ENCODE results near the gene COPG2.
"Not testable (repeated sequence)": the region's sequence is repeated elsewhere in the genome, so short reads cannot be mapped to it uniquely, and the experiment has no call there.

Gene COPG2, protein sequence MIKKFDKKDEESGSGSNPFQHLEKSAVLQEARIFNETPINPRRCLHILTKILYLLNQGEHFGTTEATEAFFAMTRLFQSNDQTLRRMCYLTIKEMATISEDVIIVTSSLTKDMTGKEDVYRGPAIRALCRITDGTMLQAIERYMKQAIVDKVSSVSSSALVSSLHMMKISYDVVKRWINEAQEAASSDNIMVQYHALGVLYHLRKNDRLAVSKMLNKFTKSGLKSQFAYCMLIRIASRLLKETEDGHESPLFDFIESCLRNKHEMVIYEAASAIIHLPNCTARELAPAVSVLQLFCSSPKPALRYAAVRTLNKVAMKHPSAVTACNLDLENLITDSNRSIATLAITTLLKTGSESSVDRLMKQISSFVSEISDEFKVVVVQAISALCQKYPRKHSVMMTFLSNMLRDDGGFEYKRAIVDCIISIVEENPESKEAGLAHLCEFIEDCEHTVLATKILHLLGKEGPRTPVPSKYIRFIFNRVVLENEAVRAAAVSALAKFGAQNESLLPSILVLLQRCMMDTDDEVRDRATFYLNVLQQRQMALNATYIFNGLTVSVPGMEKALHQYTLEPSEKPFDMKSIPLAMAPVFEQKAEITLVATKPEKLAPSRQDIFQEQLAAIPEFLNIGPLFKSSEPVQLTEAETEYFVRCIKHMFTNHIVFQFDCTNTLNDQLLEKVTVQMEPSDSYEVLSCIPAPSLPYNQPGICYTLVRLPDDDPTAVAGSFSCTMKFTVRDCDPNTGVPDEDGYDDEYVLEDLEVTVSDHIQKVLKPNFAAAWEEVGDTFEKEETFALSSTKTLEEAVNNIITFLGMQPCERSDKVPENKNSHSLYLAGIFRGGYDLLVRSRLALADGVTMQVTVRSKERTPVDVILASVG

DNA sequence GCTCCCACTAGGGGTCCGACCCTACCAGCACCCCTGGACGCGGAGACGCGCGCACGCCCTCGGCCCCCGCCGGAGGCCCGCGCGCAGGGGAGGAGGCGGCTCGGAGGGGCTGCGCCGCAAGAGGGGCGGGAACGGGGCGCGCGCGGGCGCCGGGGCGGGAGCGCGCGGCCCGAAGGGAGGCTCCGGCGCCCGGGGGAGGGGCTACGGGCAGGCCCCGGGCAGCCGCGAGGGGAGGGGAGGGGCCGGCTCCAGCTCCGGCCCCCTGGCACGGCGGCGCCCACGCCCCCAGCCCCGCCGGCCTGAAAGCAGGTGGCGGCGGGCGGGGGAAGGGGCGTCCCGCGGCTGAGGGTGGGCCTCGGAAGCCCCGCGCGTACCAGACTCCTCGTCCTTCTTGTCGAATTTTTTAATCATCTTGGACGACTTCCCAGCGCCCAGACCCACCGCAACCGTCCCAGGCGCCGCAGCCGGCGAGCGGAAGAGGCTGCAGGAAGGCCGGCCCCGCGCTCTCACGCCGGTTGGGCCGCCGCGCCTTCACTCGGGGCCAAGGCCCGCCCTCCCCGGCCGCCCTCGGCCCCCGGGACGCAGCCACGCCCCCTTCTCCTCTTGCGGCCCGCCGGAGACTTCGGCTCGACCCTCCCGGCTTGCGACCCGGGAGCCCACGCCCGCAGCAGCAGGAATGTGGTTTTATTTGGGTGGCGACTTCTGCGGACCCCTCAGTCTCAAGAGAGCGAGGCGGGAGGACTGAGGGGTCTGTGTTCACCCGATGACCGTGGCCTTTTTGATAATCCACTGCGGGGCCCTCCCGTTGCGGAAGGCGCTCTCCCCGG, at the start of gene COPG2:
TSS of gene COPG2 (minus strand) at position 491 of the 827 bp plus-strand sequence. CDS start at position 411, 80 bp downstream.
- peak; percentile 90 for DNase-seq (ENCODE audit: low spot score)

DNA sequence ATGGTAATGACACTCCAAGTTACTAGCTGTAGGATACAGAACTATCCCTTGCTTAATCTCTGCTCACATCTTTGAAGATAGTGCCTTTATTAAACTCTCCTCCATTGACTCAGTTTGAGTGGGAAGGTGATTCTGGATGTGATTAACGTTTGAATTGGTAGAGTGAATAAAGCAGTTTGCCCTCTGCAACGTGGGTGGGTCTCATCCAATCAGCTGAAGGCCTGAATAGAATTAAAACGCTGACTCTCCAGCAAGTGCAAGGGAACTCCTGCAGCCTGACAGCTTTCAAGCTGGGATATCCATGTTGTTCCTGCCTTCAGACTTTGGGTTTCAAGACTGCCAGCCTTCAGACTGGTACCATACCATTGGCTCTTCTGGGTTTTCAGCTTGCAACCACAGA, 43.9 kb upstream of the COPG2 start:
- no peak for DNase-seq (ENCODE audit: low spot score)

DNA sequence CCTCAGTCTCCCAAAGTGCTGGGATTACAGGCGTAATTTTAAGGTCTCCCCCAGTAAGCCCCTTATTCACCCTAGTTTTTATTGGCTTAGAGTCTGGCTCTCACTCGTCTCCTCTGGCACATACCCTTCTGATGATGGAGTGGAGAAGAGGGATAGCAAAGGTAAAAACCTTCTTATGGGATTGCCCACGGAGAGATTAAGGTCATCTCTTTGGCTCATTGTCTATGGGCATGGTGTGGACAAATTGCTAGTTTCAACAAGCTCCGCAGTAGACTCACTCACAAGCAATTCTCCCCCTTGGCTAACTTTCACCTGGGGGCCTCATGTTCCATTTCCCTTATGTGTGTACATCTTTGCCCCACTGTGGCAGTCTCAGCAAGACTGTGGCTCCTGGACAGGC, 40.2 kb upstream of the COPG2 start:
- no peak for DNase-seq (ENCODE audit: low spot score)

DNA sequence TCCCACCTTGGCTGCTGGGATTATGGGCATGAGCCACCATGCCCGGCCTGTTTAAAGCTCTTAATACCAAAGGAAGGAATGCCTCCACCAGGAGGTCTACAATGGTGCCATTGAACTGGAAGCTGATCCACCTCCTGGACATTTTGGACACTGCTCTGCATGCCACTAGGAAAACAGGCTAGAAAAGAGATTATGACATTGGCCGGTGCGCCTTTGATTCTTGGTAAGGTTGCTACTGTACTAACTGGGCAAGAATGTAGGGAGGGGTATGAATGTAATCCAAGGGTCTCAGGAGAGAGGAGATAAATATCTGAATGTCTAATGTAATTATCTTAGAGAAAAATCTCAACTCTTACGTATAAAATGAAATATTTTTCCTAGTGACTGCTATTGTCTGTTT, 39.5 kb upstream of the COPG2 start:
- DNase-seq (ENCODE audit: low spot score): no peak

DNA sequence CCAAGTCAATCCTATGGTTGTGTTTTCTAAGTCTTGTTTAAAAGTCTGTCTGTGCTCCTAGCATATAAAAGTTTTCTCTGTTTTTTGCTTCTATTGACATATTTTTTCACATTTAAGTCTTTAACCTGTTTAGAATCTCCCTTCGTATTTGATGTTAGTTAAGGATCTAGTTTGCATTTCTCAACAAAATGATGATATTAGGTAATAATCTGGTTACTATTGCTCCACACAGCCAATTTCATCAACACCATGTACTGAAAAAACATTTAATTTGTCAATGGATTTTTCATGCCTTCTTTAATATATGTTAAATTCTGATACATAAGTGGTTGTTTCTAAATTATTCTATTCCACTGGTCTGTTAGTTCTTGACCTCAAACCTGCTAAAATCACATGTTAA, 35.3 kb upstream of the COPG2 start:
- no peak for DNase-seq (ENCODE audit: low spot score)

DNA sequence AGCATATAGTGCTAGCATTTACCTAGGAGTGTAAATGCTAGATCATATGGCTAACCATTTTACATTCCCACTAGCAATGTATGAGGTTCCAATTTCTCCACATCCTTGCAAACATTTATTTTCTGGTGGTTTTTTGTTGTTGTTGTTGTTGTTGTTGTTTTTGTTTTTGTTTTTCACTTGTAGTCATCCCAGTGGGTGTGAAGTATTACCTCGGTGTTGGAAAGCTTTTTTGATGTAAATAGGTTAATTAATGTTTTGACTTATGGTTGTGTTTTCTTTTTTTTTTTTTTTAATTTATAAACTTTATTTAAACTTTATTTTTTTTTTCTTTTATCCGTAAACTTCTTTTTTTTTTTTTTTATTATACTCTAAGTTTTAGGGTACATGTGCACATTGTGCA, 33.1 kb upstream of the COPG2 start:
- no peak for DNase-seq (ENCODE audit: low spot score)

DNA sequence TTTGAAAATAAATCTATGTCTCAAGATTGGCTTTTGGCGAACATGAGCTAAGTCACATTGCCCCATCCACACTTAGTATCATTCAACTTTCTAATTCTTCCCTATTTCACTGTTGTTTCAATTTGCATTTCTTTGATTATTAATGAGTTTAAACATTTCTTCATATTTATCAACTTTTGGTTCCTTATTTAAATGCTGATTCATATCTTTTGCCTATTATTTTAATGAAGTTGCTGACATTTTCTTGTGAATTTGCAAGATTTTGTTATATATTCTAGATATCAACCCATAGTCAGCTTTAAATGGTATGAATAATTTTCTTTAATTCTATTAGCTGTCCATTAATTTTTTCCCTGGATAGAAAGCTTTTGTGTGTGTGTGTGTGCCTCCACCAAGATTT, 32.2 kb upstream of the COPG2 start:
- no peak for DNase-seq (ENCODE audit: low spot score)

DNA sequence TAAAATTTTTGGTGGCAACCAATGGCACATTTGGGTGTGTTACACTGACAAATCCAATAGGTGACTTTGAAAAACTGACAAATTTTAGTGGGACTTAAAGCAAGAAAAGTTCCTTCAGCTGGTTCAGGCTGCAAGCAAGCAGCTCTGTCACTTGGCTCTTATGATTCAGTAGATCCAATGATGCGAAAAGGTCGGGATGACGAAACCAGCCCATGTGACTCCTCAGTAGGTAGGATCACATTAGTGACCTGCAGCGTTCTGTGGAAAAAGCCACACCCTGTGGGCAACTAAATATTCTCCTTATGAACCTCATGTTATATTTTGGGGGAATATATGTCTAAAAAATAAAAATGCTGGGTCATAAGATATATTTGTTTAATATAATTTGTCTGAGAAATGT, 31.1 kb upstream of the COPG2 start:
- no peak for DNase-seq (ENCODE audit: low spot score)

DNA sequence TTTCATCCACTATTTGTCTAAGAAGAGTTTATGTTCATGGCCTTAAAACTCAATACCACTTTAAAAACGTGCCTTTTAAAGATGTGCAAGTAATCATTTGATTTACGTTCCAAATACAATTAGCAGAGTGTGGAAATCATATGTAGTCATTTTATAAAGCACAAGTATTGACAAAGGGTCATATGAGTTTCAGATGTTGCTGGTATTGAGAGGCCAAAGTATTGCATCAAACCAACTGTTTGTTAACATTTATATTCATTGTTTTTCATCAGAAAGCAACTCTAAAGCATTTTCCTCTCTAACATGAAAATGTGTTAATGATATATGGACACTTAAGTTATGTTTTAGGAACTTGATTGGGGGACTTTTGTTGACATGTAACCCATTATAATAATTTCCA, 29.3 kb upstream of the COPG2 start:
- DNase-seq (ENCODE audit: low spot score): no peak

DNA sequence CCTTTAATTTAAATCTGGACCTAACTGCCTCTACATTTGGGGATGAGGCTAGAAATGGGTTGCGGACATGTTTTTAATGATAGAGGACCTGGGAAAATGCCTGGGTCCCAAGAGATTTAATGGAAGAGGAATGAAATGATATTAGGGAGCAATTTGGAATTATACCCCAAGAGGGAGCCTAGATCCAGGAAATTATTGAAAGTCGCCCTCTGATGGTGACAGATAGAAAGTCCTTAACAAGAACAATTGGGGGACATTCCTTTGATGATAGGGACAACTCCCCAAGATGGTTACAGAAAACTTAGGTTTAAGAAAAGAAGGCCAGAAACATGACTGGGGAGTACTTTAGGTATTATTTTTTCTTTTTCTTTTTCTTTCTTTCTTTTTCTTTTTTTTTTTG, 27.3 kb upstream of the COPG2 start:
- DNase-seq (ENCODE audit: low spot score): no peak

DNA sequence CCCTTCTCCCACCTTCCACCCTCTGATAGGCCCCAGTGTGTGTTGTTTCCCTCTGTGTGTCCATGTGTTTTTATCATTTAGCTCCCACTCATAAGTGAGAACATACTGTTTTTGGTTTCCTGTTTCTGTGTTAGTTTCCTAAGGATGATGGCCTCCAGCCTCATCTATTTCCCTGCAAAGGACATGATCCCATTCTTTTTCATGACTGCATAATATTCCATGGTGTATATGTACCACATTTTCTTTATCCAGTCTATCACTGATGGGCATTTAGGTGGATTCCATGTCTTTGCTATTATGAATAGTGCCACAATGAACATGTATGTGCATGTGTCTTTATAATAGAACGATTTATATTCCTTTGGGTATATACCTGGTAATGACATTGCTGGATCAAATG, 23.8 kb upstream of the COPG2 start:
- DNase-seq (ENCODE audit: low spot score): not testable (repeated sequence)

DNA sequence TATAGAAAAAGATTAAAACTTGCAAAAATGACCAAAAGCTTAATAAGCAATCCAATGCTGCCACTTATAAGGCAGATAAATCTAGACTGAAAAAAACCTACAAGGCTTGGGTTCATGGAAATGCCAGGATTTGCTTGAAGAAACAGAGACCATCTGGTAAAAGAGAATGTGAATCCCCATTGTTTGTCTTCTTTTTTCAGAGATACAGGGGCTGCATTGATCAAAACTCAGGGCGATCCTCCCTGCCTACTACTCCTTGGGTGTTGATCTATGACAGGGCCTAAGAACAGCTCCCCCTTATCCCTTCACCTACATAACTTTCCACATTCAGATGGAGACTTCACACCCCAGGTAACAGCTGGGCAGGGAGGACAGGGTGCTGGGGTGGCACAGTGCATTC, 21.1 kb upstream of the COPG2 start:
- DNase-seq (ENCODE audit: low spot score): no peak

DNA sequence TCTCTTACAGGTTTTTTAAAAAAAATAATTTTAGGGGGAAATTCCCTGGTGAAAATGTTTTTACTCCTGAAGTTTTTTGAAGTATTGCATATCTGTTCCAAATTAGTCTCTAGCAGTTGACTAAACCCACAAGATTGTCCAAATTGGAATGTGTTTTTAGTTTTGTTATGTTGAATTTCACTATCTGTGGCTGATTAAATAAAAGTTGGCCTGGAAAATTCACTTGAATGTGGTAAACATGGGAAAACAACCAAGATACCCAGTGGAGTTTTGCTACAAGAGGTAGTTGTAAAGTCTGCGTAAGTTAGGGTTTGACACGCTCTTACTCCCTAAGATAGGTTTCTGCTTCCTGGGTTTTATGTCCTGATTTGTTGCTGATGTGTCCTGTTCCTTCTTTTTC, 14.5 kb upstream of the COPG2 start:
- DNase-seq (ENCODE audit: low spot score): no peak

DNA sequence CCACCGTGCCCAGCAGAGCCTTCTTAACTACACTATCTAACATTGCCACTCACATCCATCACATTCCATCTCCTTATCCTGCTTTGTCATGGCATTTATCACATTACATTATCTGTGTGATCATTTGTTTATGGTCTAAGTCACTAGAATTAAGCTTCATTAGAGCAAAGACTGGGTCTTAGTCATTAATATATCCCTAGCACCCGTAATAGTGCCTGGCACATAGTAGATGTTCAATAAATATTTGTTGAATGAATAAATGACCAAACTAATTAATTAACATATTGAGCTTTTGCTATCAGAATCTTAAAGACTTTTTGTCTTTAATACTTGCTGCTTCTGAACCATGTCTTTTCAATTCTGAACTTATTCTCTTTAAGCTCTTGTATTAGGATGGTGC, 5.9 kb upstream of the COPG2 start:
- DNase-seq (ENCODE audit: low spot score): no peak

DNA sequence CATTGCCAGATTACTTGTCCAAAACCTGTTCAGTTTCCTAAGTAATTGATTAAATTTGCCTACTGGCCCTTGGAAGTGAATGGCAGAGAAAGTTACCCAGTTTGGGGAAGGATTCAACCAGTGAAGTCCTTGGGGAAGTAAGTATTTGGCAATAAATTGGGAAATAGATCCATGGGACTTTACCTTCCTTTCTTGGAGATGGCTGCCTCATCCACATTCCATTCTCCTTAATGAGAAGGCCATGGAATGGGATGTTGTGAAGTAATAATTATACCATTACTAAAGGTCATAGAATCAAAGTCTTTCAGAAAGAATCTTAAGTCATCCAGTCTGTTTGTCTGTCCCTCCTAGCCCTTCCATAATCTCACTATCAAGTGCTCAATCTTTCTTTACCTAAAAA, 4.5 kb upstream of the COPG2 start:
- DNase-seq (ENCODE audit: low spot score): no peak

DNA sequence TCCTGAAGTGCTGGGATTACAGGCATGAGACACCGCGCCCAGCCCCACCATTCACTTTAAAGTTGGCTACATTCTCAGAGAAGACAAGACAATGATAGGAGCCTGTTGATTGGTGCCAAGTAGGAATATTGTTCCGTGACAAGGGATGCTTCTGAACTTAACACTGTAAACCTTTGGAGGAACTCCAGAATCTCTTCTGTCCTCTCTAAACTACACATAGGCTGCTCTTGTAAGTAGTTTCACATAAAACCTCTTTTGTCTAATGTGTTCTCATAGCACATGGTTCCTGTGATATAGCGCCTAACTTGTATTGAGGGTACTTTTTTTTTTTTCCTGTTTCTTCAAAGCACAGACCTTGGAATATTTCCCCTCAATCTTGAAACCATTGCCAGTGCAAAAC, 3.6 kb upstream of the COPG2 start:
- DNase-seq (ENCODE audit: low spot score): no peak

DNA sequence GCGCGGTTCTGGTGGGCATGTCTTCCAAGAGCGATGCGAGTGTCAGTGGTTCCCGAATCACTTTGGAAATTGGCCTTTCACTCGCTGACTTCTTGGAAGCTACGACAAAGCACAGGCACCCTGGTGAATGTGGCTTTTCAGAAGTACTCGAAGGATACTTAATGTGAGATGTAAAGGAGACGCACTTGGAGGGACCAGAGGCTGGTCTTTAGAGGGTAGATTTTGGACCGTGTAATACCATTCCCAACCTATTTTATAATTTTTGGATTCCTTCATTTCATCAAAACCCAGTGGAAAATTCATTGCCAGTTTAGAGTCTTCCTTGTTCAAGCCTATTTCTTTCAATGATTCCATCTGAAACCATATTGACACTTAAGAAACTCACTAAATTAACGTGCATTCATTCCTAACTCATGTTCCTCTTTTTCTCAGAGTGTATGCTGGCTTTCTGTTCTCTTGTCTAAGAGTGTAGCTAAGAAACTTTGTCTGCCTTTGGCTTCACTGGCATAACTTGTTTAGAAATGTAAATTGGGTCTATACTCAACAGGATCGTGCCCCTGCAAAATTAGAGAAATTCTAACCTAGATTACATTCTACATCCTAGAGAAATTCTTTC, 645 bp upstream of the COPG2 start:
- DNase-seq (ENCODE audit: low spot score): no peak

DNA sequence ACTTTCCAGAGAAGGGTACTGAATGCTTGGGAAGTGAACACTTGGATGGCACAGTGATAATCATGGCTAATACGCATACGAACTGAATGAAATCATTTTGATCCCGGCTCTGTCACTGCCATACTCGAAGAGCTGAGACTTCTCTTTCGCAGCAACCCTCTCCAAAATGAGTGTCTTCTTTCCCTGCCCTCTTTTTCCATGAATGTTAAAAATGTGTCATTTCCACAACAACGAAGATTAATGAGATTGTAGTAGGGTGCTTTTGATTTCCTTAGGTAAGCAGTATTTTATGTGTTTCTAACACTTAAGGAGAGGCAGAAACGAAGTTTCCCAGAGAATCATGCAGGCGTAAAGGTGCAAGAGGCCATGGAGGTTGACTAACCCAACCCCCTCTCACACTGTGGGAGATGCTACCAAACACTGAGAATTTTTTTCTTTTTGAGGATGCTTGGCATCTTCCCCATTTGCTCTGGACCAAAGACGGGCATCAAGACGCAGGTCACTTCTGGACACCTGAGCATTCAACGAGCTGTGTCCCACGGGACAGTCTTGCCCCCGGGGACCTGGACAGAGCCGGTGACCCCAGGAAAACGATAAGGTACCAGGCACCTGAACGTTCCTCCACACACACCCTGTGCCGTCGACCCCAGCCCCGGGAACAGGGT, 823 bp downstream of the COPG2 start:
- DNase-seq (ENCODE audit: low spot score): no peak

DNA sequence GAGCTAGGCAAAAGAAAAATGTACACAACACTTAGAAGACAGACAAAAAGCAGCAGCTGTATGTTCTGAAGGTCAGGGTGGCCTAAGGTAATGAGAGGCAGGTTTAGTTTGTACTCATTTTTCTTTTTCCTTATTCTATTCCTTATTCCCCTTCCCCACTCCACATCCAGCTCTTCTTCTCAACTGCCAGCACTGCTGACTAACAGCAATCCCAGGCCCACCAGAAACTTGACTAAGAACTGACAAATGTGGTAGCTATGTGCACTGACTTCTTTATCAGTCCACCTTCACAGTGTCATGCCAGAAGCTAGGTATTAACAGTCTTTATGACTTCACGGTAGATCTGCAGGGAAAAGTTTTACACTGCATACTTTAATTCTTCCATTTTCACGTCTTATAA, 6.1 kb downstream of the COPG2 start:
- no peak for DNase-seq (ENCODE audit: low spot score)

DNA sequence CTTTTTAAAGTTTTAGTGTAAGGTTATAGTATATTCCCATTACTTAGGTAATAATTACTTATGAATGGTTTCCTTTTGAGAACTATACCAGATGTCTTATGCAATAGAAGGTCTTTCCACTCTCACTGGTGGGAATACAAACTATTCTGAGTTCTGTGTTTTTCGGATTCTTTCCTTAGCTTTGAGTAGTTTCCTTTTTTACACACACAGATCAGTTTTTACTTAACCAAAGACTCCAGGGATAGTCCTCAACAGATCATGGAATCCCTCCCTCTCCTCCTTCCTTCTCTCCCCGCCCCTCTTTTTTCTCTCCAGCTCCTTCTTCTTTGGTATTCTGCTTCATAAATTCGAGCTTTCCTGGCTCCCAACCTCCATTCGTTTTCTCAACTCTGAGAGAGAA, 13.3 kb downstream of the COPG2 start:
- DNase-seq (ENCODE audit: low spot score): no peak

DNA sequence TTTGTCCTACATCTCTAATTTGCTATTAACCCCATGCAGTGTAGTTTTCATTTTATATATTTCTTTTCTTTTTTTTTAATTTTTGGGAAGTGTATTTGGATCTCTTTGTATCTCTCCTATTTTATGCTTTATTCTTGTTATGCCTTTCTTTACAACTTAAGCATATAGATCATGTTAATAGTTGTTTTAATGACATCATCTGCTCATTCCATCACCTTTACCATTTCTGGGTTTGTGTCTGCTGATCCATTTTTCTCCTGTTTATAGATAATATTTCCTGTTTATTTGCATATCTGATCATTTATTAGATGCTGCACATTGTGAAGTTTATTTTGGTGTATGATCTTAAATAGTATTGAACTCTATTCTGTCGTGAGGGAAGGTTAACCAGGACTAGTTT, 13.7 kb downstream of the COPG2 start:
- no peak for DNase-seq (ENCODE audit: low spot score)

Measured in ecto neural progenitor cell (in vitro differentiated cells).